HFFc6 (cell line): Measurements from ENCODE around the gene FCHSD1. TPM values are rescaled to one million over a fixed set of nuclear protein-coding genes. Genes with fewer than 3 reads are reported as not detected.

Experiments used
- DNase-seq: peaks from one replicate; pipeline ENCODE4 v3.0.0-alpha.2; 2018
- H3K27ac Mint-ChIP-seq: 2 replicates; pipeline ENCODE4 v1.8.0; 2020; ENCODE audit warnings: mild to moderate bottlenecking, mixed read lengths
- H3K27me3 Mint-ChIP-seq: 2 replicates; pipeline ENCODE4 v1.8.0; 2021; ENCODE audit warnings: mild to moderate bottlenecking, moderate library complexity, mixed read lengths; ENCODE audit not compliant: insufficient read depth
- H3K36me3 Mint-ChIP-seq: 2 replicates; pipeline ENCODE4 v1.8.0; 2021; ENCODE audit warnings: low read depth, mixed read lengths
- H3K4me1 Mint-ChIP-seq: 2 replicates; pipeline ENCODE4 v1.8.0; 2020; ENCODE audit warnings: low read depth, mixed read lengths
- H3K4me3 Mint-ChIP-seq: 2 replicates; pipeline ENCODE4 v1.8.0; 2020; ENCODE audit warnings: mild to moderate bottlenecking, moderate library complexity, mixed read lengths
- H3K9me3 Mint-ChIP-seq: 2 replicates; pipeline ENCODE4 v1.8.0; 2020; ENCODE audit warnings: mild to moderate bottlenecking, mixed read lengths
- total RNA-seq, 6 experiments: library from RNA; stranded (reverse); fragmentation: NEBNext Ultra II Directional; extraction: Animal tissue kit (Norgen Biotek cat#: 25700); gene quantifications; 2 replicates in 1 of 6; 3 replicates in 5 of 6; pipeline ENCODE4 v1.2.3, GENCODE V29; 2021
- TF ChIP-seq, protein P1 (sequence below): fragments of 200-600 bp; sonication (generic); IDR thresholded peaks from 2 replicates; pipeline ENCODE4 v1.5.0; 2021; ENCODE audit warnings: antibody characterized with exemption, mild to moderate bottlenecking

The FCHSD1 gene
- total RNA-seq, 6 experiments from 2014 or later = 20.8 to 31.7 (median 25.3) TPM

DNA sequence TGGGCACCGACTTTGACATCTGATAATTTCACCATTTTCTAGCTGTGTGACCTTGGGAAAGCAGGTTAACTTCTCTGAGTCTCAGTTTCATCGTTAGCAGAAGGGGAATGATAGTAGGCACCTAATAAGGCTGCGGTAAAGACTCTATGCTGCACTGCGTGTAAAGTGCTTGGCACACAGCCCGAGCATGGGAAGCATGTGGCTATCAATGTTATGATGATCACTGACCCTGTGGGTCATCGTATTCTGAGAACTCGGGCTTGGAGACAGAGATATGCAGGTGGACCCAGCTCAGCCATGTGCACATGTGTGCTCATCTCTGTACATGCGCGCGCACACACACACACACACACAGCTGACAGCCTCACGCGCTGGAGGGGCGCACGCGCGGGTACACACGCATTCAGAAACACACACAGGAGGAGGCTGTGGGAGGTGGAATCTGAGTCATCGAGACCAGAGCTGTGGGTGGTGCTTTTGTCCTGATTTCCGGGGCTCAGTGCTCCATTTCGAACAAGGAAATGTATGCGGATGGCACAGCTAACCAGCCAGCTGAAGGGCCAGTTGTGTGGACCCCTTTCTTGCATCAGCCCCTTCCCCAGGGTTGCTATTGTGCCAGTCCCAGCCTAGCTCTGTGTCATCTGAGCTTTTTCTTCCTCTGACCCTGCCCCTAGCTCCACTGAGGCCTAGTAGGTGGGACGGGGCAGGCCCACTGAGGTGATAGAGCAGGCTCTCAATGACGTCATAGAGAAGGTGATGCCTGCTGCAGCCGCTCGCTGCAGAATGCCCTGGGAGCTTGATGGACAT, 41.9 kb upstream of the FCHSD1 start:
- peaks cover 10% of the 10 kb centered on the region; the same call in 1 of the 2 replicates for H3K4me1 Mint-ChIP-seq
- no peaks in the 10 kb centered on the region for H3K36me3 Mint-ChIP-seq
- peaks cover 40% of the 10 kb centered on the region for H3K27me3 Mint-ChIP-seq
- no peak overlapping the region; the same call in 1 of the 2 replicates for H3K4me3 Mint-ChIP-seq
- TF ChIP-seq, protein P1, sequence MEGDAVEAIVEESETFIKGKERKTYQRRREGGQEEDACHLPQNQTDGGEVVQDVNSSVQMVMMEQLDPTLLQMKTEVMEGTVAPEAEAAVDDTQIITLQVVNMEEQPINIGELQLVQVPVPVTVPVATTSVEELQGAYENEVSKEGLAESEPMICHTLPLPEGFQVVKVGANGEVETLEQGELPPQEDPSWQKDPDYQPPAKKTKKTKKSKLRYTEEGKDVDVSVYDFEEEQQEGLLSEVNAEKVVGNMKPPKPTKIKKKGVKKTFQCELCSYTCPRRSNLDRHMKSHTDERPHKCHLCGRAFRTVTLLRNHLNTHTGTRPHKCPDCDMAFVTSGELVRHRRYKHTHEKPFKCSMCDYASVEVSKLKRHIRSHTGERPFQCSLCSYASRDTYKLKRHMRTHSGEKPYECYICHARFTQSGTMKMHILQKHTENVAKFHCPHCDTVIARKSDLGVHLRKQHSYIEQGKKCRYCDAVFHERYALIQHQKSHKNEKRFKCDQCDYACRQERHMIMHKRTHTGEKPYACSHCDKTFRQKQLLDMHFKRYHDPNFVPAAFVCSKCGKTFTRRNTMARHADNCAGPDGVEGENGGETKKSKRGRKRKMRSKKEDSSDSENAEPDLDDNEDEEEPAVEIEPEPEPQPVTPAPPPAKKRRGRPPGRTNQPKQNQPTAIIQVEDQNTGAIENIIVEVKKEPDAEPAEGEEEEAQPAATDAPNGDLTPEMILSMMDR = no peak
- H3K27ac Mint-ChIP-seq = no peak overlapping the region
- no peaks in the 10 kb centered on the region for H3K9me3 Mint-ChIP-seq
- DNase-seq = no peak

- no peak overlapping the region for H3K27ac Mint-ChIP-seq
- TF ChIP-seq, protein P1 = no peak
Observed at GRCh38 chr5:141692533-141692888, 41.3 kb upstream of the FCHSD1 start.

DNA sequence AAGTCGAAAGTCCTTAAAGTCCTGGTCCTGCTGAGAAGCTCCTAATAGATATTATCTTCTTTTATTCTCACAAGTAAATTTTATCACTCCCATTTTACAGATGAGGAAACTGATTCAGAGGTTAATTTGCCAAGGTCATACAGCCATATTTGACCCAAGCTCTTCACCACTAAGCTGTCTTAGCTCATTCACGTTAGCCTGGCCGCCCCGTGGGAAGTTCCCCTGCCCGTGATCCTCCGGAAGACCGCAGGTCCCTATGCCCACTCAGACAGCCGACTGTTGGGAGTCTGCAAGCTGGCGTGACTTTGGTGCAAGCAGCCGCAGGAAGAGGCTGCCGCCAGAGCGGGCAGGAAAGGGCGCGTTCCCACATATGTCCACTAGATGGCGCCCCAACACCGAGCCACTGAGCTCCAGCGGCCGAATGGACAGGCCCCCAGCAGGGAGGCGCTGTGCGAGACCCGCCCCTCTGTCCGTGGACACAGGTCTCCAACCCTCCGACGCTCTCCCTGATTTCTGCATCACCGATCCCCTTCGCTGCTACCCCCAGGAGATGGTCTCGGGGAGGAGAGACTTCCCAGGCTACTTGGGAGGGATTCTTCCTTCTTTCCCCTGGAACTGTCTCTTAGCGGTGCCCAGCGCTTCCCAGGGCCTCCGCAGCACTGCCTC, 40.8 kb upstream of the FCHSD1 start:
- TF ChIP-seq, protein P1 = peak; percentile 100
- peak overlapping the region; percentile 85 for H3K4me3 Mint-ChIP-seq
- DNase-seq = peak; percentile 65
- no peaks in the 10 kb centered on the region for H3K9me3 Mint-ChIP-seq
- H3K4me1 Mint-ChIP-seq = peaks cover 10% of the 10 kb centered on the region; the same call in 1 of the 2 replicates
- no peaks in the 10 kb centered on the region for H3K36me3 Mint-ChIP-seq
- H3K27ac Mint-ChIP-seq = no peak overlapping the region
- peaks cover 30% of the 10 kb centered on the region for H3K27me3 Mint-ChIP-seq

More at GRCh38 chr5:141692533-141692888, 41.3 kb upstream of the FCHSD1 start:
- peaks cover 35% of the 10 kb centered on the region for H3K27me3 Mint-ChIP-seq
- no peaks in the 10 kb centered on the region for H3K9me3 Mint-ChIP-seq
- no peaks in the 10 kb centered on the region for H3K36me3 Mint-ChIP-seq
- peak overlapping the region; percentile 85 for H3K4me3 Mint-ChIP-seq
- no peak for DNase-seq
- H3K4me1 Mint-ChIP-seq = peaks cover 10% of the 10 kb centered on the region; the same call in 1 of the 2 replicates

- no peaks in the 10 kb centered on the region for H3K9me3 Mint-ChIP-seq
Observed at GRCh38 chr5:141691286-141691866, 40.2 kb upstream of the FCHSD1 start.

More at GRCh38 chr5:141691286-141691866, 40.2 kb upstream of the FCHSD1 start:
- no peaks in the 10 kb centered on the region for H3K36me3 Mint-ChIP-seq
- no peak overlapping the region for H3K4me3 Mint-ChIP-seq
- peaks cover 10% of the 10 kb centered on the region; the same call in 1 of the 2 replicates for H3K4me1 Mint-ChIP-seq
- DNase-seq = no peak
- TF ChIP-seq, protein P1 = no peak
- H3K27me3 Mint-ChIP-seq = peaks cover 24% of the 10 kb centered on the region
- no peak overlapping the region for H3K27ac Mint-ChIP-seq
